ENCODE data around the gene ERP27.

ERP27 gene

DNA sequence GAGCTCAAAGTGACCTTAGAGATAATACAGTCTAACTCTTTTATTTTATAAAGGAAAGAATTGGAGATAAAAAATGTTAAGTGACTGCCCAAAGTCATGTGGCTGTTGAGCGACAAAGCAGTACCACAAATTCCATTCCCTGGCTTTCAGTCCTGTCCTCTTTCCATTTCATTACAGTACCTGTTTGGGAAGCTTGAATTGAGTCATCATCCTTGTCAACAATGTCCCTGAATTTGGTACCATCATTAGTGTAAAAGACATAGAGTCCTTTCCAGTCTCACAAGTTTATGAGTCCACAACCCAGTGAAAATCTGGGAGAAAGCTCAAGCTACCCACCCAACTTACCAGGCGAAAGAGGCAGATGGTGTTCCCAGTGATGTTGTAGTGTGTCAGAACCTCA is 3.8 kb downstream of the ERP27 start:
- DNase-seq = no peak

DNA sequence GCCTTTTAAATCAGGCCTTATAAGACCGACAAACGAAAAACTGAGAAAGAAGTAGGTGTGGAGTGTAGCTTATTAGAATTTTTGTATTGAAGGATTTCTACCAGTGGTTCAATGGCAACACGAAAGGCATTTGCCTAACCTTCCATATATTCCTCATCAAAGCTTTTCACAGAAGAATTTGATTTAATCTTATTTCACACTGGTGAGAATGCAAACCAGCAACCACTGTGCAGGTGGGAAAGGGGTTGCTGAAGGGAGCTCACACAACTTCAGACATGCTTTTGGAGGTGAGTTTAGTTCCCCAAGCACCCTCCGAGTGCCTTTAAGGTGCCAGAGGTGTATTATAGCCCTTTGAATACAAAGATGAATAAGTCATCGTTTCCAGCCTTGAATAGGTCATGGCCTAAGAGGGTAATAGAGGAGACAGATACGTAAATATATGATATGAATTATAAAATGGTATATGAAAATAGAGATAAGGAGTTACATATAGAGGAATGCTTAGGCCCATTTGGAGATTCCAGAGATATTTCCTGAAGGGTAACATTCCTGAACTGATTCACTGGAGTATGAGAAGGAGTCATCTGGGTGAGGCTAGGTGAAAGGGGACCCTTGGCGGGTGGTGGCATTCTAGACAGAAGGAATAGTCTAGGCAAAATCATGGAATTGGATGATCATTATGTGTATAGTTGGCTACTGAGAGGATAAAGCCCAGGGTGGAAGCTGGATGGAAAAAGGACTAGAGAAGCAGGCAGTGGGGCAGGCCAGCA is 6.4 kb downstream of the ERP27 start:
- no peak for DNase-seq

DNA sequence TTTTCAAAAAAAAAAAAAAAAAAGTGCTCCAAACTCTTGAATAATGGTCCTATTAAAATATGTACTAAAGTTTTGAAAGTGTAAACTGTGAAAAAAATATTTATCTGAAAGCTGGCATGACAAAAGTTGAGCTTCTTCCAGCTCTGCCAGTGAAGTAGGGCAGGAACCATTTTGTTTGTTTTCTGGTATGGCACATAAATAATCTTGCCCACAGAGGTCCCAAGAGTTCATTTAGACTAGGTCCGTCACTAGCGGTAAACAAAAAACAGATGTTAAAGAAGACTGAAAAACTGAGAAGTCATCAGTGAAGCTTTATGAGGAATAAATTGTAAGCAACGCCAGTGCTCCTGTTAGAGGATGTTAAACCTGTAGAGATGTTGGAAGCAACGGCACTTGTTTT is 7.0 kb downstream of the ERP27 start:
- DNase-seq = no peak

DNA sequence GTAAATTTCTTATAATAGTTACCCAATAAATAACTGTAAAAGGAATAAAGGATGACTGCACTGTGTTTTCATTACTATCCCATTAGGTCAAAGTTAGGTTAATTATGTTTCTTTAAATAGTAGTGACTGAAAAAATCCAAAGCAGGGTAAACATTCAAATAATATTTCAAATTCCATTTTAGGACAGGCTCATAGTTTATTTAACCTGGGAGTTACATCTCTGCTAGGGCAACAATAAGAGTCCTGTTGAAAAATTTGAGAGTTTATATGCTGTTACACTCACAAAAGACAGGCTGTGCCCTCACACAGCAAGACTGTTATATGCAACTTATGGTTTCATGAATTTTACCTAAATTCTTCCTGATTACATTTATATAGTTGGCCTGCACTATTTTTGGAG is 8.0 kb downstream of the ERP27 start:
- DNase-seq = no peak

DNA sequence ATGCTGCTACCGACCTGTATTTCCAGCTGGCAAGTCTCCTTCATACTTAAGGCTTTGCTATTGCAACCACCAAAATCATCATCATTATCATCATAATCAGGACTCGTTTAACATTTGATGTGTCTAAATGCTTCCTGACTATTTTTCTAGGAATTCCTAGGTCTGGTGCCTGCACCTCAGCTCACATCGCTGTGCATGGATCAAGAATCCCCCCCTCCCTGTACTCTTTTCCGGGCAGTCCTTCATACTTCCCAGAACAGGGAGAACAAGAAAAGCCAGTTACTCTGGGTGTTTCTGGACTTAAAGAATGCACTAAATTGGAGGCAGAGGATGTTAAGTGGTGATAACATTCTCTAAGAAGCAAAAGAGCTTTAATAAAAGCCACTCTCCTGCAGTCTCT is 9.4 kb downstream of the ERP27 start:
- no peak for DNase-seq

DNA sequence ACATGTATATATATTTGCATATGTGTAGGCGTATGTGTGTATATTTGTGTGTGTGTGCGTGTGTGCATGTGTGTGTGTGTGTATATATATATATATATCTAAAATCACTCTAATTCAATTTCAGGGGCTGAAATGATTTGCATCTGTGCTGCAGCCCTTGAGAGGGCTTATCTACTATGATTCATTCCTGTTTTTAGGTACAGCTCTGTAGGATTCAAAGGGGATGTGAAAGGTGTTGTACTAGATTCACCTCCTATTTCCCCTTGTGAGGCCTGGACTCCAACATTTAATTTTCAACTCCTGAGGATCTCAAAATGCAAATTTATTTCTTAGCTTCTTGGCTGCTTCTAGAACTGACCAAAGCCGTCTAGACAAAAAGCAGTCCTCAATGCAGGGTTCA is 11.1 kb downstream of the ERP27 start:
- DNase-seq = no peak

DNA sequence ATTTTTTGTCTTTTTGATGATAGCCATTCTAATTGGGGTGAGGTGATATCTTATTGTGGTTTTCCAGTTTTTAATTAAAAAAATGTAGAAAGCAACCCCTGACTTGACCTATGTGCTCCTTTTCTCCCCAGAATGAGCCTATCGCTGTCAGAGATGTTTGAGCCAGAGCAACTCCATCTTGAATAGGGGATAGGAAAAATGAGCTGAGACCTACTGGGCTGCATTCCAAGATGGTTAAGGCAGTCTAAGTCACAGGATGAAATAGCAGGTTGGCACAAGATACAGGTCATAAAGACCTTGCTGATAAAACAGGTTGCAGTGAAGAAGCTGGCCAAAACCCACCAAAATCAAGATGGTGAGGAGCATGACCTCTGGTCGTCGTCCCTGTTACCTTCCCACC is 13.8 kb downstream of the ERP27 start:
- no peak for DNase-seq

DNA sequence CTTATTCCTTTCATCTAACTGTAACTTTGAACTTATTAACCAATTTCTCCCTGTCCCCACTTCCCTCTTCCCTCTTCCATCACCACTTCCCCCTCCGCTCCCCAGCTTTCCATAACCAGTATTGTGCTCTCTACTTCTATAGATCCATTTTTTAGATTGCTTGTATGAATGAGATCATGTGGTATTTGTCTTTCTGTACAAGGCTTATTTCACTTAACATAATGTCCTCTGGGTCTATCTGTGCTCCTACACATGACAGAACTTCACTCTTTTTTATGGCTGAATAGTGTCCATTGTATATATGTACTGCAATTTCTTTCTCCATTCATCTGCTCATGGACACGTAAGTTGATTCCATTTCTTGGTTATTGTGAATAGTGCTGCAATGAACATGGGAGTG is 14.4 kb downstream of the ERP27 start:
- DNase-seq = no peak

DNA sequence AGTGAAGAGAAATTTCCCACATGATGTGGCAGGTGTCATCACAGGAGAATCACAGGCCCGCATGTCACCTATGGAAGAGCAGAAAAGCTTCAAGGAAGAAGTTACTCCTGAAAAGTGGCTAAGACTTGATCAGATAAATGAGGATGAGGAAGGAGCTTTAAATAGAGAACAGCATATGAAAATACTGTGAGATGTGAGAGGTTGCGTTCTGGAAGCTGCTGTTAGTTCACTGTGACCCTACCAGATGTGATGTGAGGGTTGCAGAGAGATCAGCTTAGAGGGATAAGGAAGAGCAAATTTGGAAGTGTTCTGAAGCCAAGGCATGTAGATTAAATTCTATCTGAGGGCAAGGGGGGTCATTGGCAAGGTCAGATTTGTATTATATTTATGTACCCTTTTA is 17.1 kb downstream of the ERP27 start:
- no peak for DNase-seq

DNA sequence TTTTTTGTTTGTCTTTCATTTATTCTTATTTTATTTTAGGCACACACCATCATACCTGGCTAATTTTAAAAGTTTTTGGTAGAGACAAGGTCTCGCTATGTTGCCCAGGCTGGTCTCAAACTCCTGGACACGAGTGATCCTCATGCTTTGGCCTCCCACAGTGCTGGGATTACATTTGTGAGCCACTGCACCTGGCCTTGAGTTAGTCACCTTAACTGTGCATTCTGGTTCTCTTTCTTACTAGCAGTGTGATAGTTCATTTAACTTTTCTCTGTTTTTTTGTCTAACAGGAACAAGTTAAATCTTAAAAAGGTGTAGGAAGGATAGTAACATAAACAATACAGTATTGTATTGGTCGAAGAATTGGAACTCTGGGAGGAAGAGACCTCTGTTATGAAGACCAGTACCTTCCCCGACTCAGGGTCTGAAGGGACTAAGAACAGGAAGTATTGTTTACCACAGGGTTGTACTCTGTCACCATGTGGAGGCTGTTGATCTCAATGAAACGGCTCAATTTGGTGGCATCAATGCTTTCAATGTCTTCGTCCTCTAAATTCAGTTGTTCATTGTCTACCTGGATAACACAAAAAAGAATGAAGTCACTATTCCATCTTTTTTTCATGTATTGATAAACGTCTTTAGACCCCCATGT is 17.7 kb downstream of the ERP27 start:
- no peak for DNase-seq

DNA sequence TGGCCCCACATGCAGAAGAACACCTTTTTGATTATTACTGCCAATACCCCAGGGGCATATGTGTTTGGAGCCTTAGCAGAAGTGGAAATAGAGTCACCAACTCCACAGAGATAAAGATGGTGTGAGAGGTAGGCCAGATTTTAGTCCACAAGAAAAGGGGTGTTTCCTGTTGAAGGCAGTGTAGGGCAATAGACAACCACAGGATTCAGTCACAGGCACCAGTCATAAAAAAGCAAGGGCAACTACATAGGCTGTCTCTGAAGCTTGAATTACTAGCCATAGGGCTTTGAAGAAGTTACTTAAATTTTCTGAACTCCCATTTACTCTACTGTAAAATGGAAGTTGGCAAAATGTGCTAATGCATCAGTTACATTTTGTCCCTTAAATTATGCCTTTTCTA is 18.9 kb downstream of the ERP27 start:
- no peak for DNase-seq

DNA sequence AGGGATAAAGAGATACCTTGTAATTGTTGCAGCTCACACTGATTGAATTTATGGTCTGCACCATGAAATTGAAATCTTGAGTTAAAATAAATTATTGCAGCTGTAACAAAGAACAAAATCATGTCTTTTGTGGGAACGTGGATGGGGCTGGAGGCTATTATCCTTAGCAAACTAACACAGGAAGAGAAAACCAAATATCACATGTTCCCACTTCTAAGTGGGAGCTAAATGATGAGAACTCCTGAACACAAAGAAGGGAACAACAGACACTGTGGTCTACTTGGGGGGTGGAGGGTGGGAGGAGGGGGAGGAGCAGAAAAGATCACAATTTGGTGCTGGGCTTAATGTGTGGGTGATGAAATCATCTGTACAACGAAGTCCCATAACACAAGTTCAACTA is 22.6 kb downstream of the ERP27 start:
- DNase-seq = no peak

DNA sequence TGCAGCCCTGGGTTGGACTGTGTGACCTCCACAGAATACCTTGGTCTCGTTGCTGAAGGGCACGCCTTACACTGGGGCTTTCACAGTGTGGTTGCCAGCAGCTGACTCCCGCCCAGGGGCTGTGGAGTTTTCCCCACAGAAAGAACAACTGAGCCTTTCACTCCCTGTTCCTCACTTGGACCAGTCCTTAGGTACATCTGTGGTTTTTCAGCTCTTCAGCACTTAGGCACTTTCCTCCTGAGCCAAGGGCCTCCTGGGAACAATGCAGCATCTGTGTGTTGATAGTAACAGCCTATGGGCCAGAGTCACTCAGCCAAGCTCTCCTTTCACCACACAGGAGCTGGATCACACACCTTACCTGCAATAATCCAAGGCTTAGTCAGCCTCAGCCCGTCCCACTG is 25.0 kb downstream of the ERP27 start:
- no peak for DNase-seq

DNA sequence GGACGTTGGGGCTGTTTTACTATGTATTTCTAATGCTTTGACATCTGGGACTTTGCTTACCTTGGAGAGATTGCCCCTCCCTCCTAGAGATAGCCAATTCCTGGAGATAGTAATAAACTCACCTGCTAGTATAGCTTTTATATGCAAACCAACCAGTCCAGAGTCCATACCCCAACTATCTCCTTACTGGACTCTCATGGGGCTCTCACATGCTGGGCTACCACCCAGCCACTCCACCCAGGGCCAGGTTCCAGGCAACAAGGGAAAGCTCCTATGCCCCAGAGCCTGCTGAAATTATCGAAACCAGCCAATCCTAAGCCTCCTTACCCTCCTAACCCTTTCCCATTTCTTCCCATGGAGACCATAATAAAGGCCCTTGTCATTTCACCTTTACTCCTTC is 27.2 kb downstream of the ERP27 start:
- DNase-seq = no peak

DNA sequence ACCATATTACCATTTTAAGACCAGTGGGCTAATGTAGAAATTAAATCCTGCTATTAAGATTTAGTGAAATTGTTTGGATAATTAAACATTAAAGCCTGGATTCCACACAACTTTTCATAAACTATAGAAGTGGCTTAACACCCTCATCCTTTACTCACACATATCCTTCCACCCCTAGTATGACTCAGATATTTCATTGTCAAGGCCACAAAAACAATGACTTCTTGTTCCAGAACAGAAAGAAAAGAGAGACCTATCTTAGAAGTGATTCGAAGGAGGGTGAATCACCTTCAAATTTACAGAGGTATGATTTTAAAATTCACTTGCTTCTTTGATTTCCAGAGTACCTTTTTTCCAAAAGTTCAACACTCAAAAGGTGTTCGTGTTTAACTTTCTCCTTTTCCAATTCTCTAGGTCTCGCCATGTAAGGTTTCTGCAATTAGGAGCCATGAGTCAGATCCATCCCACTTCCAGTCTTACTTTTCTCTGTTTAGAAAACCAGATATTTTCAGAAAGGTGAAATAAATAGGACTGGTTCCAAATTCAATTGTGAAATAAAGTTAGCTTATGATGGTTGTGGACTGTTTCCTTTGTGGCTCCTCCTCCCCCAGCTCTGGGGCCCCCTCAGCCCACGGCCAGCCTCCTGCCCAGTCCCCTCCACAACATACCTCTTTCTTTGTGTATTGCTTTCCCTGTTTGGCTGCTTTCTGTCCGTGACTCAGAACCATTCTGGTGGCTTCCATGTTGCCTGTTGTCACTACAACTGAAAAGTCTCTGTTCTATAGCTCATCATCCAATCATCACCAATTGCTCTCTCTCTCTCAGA is 28.0 kb downstream of the ERP27 start:
- DNase-seq = no peak

DNA sequence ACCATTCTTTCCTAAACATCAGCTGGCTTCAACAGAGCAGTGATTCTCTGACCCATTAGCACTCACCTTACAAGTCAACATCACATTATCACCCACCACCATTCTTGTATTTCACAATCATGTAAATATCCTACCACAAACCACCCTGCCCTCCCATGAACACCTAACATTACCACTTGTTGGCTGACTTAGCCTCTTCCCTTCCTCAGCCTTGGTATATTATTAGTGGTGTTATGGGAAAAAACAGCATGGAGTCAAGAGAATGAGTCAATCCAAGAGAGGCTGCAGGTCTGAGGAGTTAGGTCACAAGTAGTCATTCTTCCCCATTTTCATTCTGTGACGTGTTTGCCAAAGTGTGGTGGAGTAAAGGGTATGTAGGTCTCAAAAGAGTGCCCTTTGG is 30.4 kb downstream of the ERP27 start:
- DNase-seq = no peak

DNA sequence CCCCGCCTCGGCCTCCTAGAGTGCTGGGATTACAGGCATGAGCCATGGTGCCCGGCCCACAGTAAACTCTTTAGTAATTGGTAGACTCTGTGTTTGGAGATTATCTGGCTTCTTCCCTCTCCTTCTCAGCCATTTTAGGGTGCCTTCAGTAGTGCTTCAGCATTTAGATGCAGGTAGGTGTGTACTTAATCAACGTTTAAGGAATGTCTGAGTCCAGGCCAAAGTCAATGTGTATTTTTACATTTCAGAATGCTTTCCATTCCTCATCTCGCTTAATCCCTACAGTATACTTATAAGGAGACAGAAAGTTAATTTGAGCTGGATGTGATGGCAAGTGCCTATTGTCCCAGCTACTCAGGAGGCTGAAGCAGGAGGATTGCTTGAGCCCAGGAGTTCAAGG is 32.2 kb downstream of the ERP27 start:
- no peak for DNase-seq

DNA sequence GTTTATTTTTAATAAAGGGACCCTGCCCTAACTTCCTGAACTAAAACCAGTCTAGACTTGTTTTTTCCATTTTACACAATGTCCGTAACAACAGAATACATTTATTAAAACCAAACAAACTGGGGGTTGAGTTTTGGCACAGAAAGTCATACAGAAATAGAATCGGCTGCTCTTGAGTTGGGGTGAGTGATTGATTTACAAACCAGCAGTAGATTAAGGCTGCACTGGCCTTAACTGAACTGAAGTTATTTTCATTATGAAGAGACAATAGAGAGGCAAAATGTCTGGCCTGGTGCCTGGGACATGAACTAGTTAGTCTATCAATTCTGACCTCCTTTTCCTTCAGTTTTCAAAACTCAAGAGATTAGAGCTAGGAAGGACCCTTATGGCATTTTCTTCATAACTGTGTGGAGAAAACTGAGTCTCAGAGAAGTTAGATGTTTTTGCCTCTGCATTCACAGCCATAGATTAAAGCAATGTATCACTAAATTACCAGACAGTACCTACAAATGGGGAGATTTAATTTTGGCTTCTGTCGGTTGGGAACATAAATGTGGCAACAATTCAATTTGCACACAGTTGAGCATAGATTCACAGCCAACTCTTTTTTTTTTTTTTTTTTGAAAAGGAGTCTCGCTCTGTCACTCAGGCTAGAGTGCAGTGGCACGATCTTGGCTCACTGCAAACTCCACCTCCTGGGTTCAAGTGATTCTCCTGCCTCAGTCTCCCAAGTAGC is 32.9 kb downstream of the ERP27 start:
- DNase-seq = no peak

DNA sequence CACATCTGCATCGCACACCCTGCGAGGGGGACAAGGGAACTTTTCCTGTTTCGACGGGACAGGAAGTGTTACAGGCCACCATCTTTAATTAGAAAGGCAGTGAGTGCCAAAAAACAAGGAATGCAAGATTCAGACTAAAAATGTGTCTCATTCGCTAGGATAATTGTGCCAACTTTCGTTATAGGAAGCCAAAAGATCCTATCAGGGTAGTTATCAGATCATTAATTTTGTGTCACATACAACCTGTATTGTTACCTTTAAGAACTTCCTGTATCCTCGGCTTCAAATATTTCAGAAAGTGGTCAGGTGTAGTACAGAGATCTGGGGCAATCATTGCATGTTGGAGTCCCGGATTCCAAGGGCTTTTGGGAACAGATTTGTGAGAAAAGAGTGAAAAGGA is 33.5 kb downstream of the ERP27 start:
- DNase-seq = no peak

DNA sequence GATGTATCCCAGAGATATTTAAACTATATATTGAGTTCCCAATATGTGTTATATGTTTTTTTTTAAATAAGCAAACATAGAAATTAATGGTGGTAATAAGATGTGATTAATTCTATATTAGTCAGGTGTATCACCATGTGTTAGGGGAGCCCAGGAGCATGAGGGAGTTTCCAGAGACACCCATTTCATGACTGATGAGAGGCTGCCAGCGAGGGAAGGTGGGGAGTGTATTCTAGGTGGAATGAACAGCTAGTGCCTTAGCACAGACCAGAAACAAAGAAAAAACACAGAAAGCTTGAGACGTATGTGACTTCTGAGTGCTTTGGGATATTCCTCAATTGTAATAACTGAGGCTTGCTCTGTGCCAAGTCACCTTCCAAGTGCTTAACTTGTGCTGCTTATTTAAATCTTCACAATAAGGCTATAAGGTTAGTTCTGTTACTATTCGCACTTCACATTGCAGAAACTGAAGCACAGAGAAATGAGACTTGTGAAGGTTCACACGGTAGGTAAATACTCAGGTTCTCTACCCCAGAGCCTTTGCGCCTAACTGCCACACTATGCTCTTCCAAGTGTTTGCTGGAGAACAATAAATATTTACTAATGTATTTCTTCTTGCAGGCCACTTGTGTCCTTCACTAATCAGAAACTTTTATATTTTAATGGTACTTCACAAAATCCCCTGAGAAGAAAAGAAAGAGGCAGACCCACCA is 34.8 kb downstream of the ERP27 start:
- DNase-seq = no peak

DNA sequence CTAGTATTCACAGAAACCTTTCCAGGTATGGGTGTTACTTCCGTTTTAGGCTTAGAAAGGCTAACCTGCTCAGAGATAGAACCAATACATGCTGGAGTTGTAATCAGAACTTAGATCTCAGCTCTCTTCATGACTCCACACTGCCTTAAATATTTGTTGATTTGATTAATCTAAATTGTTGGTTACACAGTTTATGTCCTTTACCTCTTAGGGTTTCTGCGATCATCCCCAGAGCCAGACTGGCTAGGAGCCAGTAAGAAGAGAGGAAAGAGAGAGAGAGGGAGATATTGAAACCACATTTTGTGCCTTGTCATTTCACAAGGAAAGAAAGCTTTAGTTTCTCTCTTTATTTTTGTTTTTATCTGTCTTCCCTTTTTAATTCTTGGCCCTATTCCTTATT is 35.9 kb downstream of the ERP27 start:
- no peak for DNase-seq

DNA sequence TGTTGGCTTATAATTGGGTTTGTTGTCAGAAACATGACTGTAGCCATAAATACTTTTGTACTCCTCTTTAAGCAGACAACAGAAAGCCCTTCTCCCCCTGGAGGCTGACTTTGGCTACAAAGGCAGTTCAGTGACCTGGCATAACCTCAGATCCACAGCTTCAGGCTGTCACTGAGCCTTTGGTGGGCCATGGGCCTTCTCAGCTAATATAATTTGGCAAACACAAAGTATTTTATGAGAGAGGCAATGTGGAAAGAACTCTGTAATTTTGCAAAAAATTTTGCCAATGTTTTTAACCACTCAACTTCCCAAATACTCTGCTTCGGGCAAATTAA is 37.1 kb downstream of the ERP27 start:
- no peak for DNase-seq
